HG02759 (cell line): ENCODE data around the gene GSN.

Experiments
- ATAC-seq: cut with Tn5 transposase; IDR thresholded peaks from one replicate; pipeline ENCODE4 v1.9.1; 2021; ENCODE audit warnings: mild to moderate bottlenecking, moderate library complexity; ENCODE audit not compliant: unreplicated experiment

The GSN gene

DNA sequence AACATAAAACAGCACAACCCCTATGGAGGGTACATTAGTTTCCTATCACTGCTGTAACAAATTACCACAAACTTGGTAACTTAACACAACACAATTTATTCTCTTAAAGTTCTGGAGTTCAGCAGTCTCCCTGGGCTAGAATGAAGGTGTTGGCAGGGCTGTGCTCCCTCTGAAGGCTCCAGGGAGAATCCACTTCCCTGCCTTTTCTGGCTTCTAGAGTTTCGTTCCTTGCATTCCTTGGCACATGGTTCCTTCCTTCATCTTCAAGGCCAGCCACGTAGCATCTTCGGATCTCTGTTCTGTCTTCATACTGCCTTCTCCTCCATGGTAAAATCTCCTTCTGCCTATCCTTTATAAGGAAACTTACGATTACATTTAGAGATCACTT, 25.0 kb upstream of the GSN start:
- ATAC-seq: no peak

- no peak for ATAC-seq
Measured at GRCh38 chr9:121246821-121247561, 21.0 kb upstream of the GSN start.

DNA sequence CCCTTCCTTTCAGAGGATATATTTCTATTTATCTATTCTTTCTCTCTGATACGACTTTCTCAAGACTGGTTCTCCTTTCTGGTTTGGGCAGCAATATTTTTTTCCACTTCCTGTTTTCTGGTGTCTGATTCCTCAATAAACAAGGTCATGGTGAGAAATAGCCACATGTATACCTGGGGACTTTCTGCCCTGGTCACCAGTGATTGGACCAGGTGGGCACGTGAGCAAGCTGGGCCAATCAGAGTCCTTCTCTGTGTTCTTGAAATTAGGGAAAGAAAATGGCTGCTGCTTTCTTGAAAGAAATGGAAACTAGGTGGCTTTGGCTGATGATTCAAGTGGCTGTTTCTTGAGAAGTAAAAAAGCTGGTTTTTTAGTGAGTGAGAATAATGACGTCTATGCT, 18.4 kb upstream of the GSN start:
- no peak for ATAC-seq

DNA sequence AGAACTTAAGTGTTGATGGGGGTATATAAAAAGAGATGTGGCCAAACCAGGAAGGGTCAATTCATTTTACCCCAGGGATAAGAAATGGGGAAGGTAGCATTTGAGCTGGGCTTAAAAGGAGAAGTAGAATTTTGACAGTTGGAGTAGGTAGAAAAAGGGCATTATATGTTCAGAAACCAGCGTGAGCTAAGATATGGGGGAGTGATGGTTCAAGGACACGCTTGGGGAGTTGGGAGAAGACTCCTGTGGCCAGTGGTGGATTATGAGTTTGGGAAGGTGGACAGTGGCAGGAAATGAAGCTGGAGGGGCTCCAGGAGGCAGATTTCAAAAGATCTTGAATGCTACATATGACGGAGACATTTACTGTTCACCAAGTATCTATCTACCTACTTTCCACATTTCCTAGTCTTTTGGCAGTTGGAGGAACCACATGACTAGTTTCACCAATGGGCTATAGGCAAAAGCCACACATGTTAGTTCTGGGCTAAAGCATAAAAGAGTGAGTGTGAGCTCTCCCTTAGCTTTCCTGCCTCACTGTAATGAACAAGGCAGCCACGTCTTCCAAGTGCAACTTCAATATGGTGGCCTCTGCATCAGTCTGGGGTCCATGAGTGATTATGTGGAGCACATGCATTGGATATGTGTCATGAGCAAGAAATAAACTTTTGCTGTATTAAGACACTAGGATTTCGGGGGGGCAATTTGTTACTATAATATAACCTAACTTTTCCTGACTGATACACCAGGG, 15.7 kb upstream of the GSN start:
- no peak for ATAC-seq

- no peak for ATAC-seq
Measured at GRCh38 chr9:121253162-121253561, 14.8 kb upstream of the GSN start.

DNA sequence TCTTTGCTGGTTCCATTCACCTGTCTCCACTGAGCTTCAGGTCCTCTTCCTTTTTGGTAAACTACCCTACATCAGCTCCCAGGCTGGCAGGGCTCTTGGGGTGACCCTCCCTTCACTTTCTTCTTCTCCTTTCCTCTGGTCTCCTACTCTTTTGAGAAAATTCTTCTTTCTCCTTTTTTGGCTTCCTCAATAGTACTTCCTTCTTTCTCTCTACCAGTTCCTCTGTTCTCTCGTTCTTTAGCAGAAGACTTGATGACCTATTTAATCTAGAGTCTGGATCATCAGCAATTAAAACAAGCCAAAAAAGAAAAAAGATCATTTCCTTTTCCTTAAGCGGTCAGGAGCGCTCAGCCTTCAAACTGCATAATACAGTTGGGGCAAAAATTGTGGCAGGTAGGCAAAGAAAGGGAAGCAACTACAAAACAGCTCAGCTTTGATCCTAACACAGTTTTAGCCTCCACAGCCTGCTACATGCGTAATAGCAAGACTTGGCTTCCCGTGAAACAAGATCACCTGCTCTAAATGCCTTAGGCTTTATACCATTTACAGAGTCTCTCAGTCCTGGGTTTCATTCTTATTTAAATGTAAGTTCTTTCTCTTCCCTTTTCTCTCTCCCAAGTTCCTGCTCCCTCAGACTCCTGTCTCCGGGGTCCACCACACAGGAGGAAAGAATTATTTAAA, 14.0 kb upstream of the GSN start:
- ATAC-seq: no peak

GRCh38 chr9:121259498-121259897, 8.5 kb upstream of the GSN start:
- ATAC-seq: no peak

DNA sequence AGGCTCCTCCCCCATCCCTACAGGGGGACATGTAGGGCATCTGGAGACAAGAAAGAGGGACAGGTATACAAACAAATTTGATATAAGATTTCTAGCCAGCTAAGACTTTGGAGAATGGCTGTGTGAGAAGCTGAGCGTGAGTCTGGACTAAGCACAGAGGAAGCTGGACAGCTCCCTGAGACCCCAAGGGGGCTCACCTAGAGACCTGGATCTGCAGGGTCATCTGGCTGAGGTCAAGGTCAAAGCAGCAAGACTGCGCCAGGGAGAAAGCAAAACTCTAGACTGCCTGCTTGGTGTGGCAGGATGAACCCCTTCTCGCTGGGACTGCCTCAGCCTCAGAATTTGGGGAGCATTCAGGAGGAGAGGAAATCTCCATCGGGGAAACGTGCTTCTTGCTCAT, 8.0 kb upstream of the GSN start:
- no peak for ATAC-seq

- no peak for ATAC-seq
Measured at GRCh38 chr9:121260457-121261106, 7.4 kb upstream of the GSN start.

GRCh38 chr9:121261107-121261460, 6.9 kb upstream of the GSN start:
- no peak for ATAC-seq

GRCh38 chr9:121261755-121262154, 6.2 kb upstream of the GSN start:
- no peak for ATAC-seq

DNA sequence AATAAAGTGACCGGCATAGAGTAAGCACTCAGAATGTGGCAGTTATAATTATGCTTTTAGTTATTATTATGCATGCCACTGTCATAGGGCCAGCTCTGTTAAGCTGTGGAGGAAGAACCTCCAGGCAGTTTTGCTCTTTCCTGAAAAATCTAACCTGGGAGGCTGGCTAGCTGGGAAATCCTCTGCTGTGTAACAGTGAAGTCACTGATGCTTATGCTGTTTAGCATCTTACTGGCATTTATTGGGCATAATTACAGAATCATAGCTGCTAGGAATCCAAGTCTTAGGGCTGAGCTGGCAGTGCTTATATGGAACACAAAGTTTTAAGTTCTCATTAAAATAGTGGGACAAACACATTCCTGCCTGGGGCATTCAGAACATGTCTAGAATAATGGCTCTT, 5.5 kb upstream of the GSN start:
- no peak for ATAC-seq

- ATAC-seq: no peak
Measured at GRCh38 chr9:121262953-121263352, 5.0 kb upstream of the GSN start.

- ATAC-seq: no peak
Measured at GRCh38 chr9:121266356-121266755, 1.6 kb upstream of the GSN start.

- ATAC-seq: no peak
Measured at GRCh38 chr9:121266906-121267650, 884 bp upstream of the GSN start.

DNA sequence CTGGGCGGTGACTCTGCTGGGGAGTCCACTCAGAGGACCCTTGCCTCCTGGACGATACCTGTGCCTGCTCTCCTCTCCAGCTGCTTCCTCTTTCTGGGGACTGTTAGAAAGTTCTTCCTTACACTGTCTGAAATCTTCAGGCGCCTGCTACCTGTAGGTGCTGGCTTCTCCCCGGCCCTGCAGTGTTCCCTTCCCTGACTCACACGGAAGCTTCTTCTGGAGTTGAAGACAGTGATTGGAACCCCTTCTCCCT, 562 bp downstream of the GSN start:
- ATAC-seq: peak; percentile 32

DNA sequence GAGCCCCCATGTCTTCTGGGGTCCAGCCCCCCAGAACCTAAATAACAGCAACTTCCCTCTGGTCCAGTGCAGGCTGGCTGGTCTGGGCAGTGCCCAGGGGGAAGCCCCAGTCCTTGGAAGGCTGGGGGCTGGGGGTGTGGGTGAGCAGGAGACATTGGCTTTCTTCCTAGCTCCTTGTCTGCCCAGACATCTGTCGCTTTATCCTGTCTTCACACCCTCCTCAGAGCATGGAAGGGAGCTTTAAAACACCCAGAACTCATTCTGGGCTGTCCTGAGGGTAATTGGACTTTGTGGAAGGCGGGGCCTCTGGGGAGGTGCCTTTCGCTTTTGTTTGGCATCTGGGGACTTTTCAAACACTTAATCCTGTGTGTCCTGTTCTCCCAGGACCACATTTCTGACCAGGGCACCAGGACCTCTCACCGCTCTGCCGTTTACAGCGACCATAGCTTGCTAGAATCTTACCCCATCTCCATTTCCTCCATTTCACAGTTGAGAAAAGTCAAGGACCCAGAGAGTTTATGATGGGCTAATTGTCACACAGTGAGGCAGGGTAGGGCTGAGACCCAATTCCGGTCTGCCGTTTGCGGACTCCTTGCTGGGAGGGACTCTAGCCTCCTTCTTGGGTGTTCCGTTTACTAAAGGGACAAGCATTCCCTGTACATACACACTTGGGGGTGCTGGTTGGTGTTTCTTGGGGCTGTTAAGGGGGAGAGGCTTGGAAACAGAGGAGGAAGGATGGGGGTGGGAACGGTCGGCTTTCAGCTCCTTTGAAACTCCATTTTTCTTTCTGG, 1.1 kb downstream of the GSN start:
- no peak for ATAC-seq

DNA sequence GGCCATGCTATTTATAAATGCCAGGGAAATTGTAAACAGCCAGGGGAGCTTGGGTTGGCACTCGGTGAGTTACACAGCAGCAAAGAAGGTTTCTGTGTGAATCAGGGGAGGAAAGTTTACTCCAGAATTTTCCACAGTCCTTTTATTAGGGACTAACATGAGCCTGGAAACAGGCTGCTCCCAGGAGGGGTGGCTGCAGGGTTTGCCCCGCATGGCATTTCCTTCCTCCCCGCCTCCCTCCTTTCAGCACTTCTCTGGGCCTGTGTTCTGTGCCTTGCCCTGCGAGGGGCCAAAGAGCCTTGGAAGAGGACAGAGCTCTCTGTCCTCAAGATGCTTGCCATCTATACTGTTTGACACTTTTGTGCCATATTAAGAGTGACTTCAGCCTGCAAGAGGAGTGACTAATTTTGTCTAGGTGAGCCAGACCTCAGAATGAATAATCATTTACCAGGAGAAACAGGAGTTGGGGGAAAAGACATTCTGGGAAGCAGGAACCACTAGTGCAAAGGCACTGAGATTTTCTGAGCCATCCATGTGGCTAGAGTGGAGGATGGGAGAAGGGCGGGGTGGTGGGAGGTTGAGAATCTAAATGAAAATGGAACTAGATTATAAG, 1.8 kb downstream of the GSN start:
- ATAC-seq: no peak

DNA sequence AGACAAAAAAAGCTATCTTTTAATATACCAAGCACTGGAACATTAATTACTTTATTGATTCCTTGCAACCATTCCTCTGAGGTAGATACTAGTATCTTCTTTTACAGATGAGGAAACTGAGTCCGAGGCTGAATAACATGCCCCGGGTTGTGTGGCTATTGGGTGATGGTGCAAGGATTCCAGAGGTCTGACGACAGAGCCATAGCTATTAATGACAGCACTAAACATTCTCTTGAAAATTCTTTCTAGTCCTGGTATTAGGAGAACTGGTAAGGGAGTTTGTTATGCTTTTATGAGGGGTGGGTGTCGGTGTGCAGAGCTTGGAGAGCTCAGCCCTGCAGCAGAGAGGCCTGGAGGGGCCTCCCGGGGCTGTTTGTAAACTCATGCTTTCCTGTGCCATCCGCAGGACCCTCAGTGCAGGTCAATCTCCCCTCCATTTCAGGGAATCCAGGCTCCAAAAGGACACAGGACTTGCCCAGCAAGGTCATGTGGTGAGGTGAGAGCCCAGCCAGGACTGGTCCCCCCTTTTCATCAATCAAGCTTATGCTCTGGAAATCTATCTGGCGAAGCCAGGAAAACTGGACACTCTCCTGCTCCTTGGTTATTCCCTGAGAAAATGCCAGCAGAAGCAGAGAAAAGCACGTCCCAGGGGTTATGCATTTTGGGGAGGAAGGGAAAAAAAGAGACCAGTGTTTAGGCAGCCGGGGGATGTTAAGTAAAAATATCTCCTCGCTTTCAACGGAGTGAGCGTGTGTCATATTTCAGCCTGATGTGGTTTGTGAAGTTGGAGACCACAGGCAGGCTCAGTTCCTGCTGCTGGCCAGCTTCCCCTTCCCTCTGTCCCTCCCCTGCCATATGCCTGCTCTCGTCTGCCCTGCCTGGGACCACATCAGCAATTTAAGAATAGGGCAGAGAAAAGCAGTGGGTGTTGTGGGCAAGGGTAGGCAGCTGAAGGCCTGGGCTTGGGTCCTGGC, 3.7 kb downstream of the GSN start:
- no peak for ATAC-seq
